ENCODE data around the gene PUS3.

The PUS3 gene

DNA sequence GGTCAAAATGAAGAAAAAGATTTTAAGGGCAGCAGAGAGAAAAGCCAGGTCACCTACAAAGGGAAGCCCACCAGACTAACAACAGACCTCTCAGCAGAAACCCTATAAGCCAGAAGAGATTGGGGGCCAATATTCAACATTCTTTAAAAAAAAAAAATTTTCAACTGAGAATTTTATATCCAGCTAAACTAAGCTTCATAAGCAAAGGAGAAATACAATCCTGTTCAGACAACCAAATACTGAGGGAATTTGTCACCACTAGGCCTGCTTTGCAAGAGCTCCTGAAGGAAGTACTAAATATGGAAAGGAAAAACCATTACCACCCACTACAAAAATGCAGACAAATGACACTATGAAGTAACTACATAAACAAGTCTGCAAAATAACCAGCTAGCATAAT lies 56.8 kb downstream of the PUS3 start:
- no peak for DNase-seq (ENCODE audit: low read depth)
- TF ChIP-seq POLR2A (IDR thresholded peaks at IDR 0.05; ENCODE audit: extremely low read depth, insufficient read length): no peak
- TF ChIP-seq, protein P1, sequence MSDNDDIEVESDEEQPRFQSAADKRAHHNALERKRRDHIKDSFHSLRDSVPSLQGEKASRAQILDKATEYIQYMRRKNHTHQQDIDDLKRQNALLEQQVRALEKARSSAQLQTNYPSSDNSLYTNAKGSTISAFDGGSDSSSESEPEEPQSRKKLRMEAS (IDR thresholded peaks at IDR 0.05; ENCODE audit: low read depth, low read length): no peak
- TF ChIP-seq, protein P2, sequence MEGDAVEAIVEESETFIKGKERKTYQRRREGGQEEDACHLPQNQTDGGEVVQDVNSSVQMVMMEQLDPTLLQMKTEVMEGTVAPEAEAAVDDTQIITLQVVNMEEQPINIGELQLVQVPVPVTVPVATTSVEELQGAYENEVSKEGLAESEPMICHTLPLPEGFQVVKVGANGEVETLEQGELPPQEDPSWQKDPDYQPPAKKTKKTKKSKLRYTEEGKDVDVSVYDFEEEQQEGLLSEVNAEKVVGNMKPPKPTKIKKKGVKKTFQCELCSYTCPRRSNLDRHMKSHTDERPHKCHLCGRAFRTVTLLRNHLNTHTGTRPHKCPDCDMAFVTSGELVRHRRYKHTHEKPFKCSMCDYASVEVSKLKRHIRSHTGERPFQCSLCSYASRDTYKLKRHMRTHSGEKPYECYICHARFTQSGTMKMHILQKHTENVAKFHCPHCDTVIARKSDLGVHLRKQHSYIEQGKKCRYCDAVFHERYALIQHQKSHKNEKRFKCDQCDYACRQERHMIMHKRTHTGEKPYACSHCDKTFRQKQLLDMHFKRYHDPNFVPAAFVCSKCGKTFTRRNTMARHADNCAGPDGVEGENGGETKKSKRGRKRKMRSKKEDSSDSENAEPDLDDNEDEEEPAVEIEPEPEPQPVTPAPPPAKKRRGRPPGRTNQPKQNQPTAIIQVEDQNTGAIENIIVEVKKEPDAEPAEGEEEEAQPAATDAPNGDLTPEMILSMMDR (IDR thresholded peaks at IDR 0.05; ENCODE audit: low read depth, low read length): no peak
- TF ChIP-seq MYC (IDR thresholded peaks at IDR 0.05; ENCODE audit: low read depth, low read length): no peak
- H3K4me3 ChIP-seq (ENCODE audit: low read depth, low read length): no peak overlapping the region

Data from NB4 (cell line).